HepG2 (cell line): Measurements from ENCODE around the gene CR1L. TPM values are rescaled to one million over a fixed set of nuclear protein-coding genes. Genes with fewer than 3 reads are reported as not detected.

Source experiments
- DZIP1 ChIP-seq: sonication (generic); formaldehyde crosslinking; IDR thresholded peaks from 2 replicates; pipeline ENCODE4 v1.5.0; 2020; ENCODE audit warnings: mild to moderate bottlenecking, missing genetic modification reagents
- NFRKB ChIP-seq: fragments of 450-650 bp; IDR thresholded peaks from 2 replicates; pipeline ENCODE4 v1.6.1; 2017
- PHF5A ChIP-seq: IDR thresholded peaks from one replicate; pipeline ENCODE4 v1.6.1; 2018; ENCODE audit warnings: low read depth, missing genetic modification reagents; ENCODE audit not compliant: unreplicated experiment
- REXO4 ChIP-seq: sonication (generic); formaldehyde crosslinking; IDR thresholded peaks from 2 replicates; pipeline ENCODE4 v1.8.0; 2022; ENCODE audit warnings: missing genetic modification reagents, mild to moderate bottlenecking, borderline replicate concordance
- SAP130 ChIP-seq: IDR thresholded peaks from 2 replicates; pipeline ENCODE4 v1.6.1; 2016; ENCODE audit warnings: low read depth
- SIN3A ChIP-seq: IDR thresholded peaks from 2 replicates; pipeline ENCODE4 v1.6.1; 2011; ENCODE audit warnings: low read depth, mild to moderate bottlenecking, control low read depth, low read length, borderline replicate concordance
- SP5 ChIP-seq: IDR thresholded peaks from 2 replicates; pipeline ENCODE4 v1.6.1; 2016; ENCODE audit warnings: low read depth, borderline replicate concordance
- SSRP1 ChIP-seq: IDR thresholded peaks from 2 replicates; pipeline ENCODE4 v1.6.1; 2016; ENCODE audit warnings: control low read depth
- STAG1 ChIP-seq: sonication (generic); formaldehyde crosslinking; IDR thresholded peaks from 2 replicates; pipeline ENCODE4 v1.4.0; 2020; ENCODE audit warnings: missing genetic modification reagents
- ZBTB26 ChIP-seq: IDR thresholded peaks from 2 replicates; pipeline ENCODE4 v1.6.1; 2016; ENCODE audit warnings: missing compliant biosample characterization, missing genetic modification reagents, borderline replicate concordance
- ZBTB33 ChIP-seq: sonication (generic); formaldehyde crosslinking; IDR thresholded peaks from 2 replicates; pipeline ENCODE4 v1.4.0; 2020; ENCODE audit warnings: missing genetic modification reagents
- ZIK1 ChIP-seq: sonication (generic); formaldehyde crosslinking; IDR thresholded peaks from 2 replicates; pipeline ENCODE4 v1.5.0; 2020; ENCODE audit warnings: mild to moderate bottlenecking, low read depth, missing genetic modification reagents, borderline replicate concordance
- ZNF207 ChIP-seq: fragments of 450-650 bp; IDR thresholded peaks from 2 replicates; pipeline ENCODE4 v1.6.1; 2016; ENCODE audit warnings: antibody characterized with exemption, borderline replicate concordance
- ZNF232 ChIP-seq: sonication (generic); formaldehyde crosslinking; IDR thresholded peaks from 2 replicates; pipeline ENCODE4 v1.4.0; 2020; ENCODE audit warnings: missing genetic modification reagents, borderline replicate concordance
- ZNF337 ChIP-seq: sonication (generic); formaldehyde crosslinking; IDR thresholded peaks from 2 replicates; pipeline ENCODE4 v1.5.1; 2020; ENCODE audit warnings: missing genetic modification reagents, low read depth, mild to moderate bottlenecking, borderline replicate concordance
- ZNF431 ChIP-seq: sonication (generic); formaldehyde crosslinking; IDR thresholded peaks from 2 replicates; pipeline ENCODE4 v1.9.0; 2022; ENCODE audit warnings: missing genetic modification reagents, low read depth, mild to moderate bottlenecking, borderline replicate concordance
- ZNF510 ChIP-seq: sonication (generic); formaldehyde crosslinking; IDR thresholded peaks from 2 replicates; pipeline ENCODE4 v1.4.0; 2020; ENCODE audit warnings: low read depth, mild to moderate bottlenecking, missing genetic modification reagents
- ZNF609 ChIP-seq: sonication (generic); formaldehyde crosslinking; IDR thresholded peaks from 2 replicates; pipeline ENCODE4 v1.4.0; 2020; ENCODE audit warnings: mild to moderate bottlenecking, missing genetic modification reagents, borderline replicate concordance
- ZNF766 ChIP-seq: sonication (generic); formaldehyde crosslinking; IDR thresholded peaks from 2 replicates; pipeline ENCODE4 v1.5.0; 2020; ENCODE audit warnings: missing genetic modification reagents, borderline replicate concordance
- ZNF768 ChIP-seq: sonication (generic); formaldehyde crosslinking; IDR thresholded peaks from 2 replicates; pipeline ENCODE4 v1.4.0; 2020; ENCODE audit warnings: missing genetic modification reagents
- polyA plus RNA-seq, 8 experiments: library from polyadenylated mRNA; depleted of rRNA in 3 of 8; stranded (reverse) in 7 of 8; unstranded in 1 of 8; fragments of >200 nt; fragmentation: Illumina TruSeq in 4 of 8; extraction: Trizol in 4 of 8; gene quantifications; 2 replicates each; pipeline versions ENCODE4 v1.2.1 to v1.2.3, GENCODE V29; 2011 to 2016; ENCODE audit warnings: low read depth in 4 of 8, missing spikeins in 1 of 8, mixed read lengths in 1 of 8; ENCODE audit not compliant: insufficient read depth in 1 of 8
- total RNA-seq, 5 experiments: library from RNA; depleted of rRNA; stranded (reverse); fragments of >200 nt; fragmentation: Illumina TruSeq; extraction: Trizol; gene quantifications; 2 replicates each; pipeline ENCODE4 v1.2.3, GENCODE V29; 2016; ENCODE audit warnings: low read depth in 1 of 5

The CR1L gene
- total and polyA plus RNA-seq, 2 of the 13 experiments (the other 11 are each of a cell fraction or from before 2014, with no cell fraction given) = not detected

- TF ChIP-seq ZIK1 (no peak), SAP130 (peak; percentile 97), ZNF232 (CRISPR knock-in tag) (no peak; the same call in 1 of the 2 replicates), DZIP1 (no peak), ZNF431 (CRISPR knock-in tag) (0 out of 2 replicates have a peak, but pooled peaks have one; percentile 62), SIN3A (peak; percentile 80), ZNF207 (no peak), STAG1 (CRISPR knock-in tag) (no peak; the same call in 1 of the 2 replicates), PHF5A (CRISPR knock-in tag) (no peak), ZBTB33 (CRISPR knock-in tag) (no peak), ZNF768 (CRISPR knock-in tag) (peak; percentile 54; the same call in 1 of the 2 replicates), NFRKB (no peak), SP5 (CRISPR knock-in tag) (no peak), REXO4 (CRISPR knock-in tag) (no peak), ZNF609 (CRISPR knock-in tag) (no peak), ZNF510 (CRISPR knock-in tag) (no peak), SSRP1 (CRISPR knock-in tag) (no peak), ZNF766 (CRISPR knock-in tag) (peak; percentile 88; the same call in 1 of the 2 replicates), ZBTB26 (CRISPR knock-in tag) (no peak), ZNF337 (0 out of 2 replicates have a peak, but pooled peaks have one; percentile 37)
Measured at GRCh38 chr1:207752456-207752998, 107.6 kb downstream of the CR1L start (continued).
